ENCODE results near the gene TOP1.

The TOP1 gene

DNA sequence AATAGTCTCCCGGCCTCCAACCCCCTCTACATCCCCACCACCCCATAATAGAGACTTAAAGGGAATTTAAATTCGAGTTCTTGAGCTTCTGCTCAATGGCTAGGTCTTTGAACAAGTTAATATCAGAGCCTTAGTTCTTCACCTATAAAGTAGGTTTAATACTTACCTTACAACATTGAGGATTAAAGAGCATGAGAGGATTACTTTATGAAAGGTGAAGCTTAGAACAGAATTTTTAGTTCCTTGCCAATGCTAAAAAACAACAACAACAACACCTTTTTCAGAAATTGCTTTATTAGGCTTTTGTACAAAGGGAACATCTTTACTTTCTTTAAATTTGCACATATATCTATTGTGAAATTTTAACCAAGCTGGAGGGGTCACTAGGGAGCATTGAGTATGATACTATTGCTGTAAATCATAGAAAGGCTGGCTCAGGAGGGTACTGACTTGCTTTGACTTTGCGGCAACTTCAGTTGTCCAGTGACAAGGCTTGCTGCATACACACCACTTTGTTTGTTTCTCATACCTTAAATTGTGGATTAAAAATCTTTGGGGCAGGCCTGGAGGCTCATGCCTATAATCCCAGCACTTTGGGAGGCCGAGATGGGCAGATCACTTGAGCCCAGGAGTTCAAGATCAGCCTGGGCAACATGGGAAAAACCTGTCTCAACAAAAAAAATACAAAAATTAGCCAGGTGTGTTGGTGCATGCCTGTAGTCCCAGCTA lies 9.7 kb downstream of the TOP1 start:
- DNase-seq, result no peak

GRCh38 chr20:41038878-41039404 lies 10.3 kb downstream of the TOP1 start:
- no peak for DNase-seq

DNA sequence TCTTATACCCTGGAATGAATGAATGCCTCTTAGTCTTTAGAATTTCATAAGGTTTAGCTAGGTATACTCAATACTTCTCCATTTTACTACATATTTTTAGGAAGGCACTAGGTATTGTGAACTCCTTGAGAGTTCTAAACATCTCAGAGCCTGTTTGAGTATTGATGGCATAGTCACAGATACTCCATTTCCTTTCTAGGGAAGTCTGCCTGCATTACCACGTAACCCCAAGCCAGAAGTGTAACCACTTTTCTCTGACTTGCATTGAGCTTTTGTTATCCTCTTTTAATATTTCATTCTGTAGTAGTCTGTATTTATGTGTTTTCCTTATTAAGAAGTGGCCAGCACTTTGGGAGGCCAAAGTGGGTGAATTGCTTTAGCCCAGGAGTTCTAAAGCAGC lies 12.2 kb downstream of the TOP1 start:
- no peak for DNase-seq

DNA sequence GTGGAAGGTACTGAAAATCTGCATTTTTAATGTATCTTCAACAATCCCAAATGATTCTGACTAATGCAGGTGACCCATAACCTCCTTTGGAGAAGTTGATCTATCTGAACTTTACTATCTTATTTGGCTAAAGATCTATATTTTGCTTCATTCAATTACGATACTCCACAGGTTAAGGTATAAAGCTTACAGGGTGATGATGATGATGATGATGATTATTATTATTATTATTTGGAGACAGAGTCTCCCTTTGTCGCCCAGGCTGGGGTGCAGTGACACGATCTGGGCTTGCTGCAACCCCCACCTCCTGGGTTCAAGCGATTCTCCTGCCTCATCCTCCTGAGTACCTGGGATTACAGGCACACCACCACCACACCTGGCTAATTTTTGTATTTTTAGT lies 13.1 kb downstream of the TOP1 start:
- no peak for DNase-seq

GRCh38 chr20:41044409-41045062 lies 15.9 kb downstream of the TOP1 start:
- DNase-seq, result no peak

DNA sequence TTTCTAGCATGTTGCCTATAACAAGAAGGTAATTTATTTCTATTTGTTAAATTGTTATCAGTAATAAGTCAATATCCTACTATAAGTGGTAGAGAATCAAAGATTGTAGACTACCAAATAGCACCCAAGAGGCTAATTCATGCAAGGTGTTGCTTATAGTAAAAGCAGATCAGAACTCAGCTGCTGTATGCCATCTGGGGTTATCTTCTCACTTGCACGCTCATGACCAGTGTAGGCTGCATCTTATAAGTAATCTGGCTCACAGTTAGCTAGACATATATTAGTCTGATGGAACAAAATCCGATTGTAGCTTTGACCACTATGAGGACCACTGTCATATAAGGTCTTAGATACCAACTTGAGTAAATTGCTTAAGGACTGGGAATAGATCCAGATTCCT lies 17.0 kb downstream of the TOP1 start:
- no peak for DNase-seq

DNA sequence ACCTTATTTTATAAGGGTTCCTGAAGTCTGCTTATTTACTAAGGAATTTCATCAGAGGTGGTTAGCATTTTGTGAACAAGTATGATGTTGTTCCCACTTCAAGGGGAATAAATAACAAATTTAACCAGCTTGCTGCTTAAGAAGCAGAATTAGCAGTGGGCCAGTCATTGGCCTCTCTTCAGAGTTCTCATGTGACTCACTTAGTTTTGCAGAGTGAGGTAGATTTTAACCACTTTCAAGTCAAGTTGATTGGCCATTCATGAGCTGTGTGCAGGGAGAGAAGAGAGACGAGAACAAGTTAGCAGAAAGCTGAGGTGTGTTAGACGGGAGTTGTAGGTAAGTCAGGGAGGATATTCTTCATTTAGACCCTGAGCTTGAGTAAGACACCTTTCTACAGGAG lies 18.1 kb downstream of the TOP1 start:
- DNase-seq, result no peak

DNA sequence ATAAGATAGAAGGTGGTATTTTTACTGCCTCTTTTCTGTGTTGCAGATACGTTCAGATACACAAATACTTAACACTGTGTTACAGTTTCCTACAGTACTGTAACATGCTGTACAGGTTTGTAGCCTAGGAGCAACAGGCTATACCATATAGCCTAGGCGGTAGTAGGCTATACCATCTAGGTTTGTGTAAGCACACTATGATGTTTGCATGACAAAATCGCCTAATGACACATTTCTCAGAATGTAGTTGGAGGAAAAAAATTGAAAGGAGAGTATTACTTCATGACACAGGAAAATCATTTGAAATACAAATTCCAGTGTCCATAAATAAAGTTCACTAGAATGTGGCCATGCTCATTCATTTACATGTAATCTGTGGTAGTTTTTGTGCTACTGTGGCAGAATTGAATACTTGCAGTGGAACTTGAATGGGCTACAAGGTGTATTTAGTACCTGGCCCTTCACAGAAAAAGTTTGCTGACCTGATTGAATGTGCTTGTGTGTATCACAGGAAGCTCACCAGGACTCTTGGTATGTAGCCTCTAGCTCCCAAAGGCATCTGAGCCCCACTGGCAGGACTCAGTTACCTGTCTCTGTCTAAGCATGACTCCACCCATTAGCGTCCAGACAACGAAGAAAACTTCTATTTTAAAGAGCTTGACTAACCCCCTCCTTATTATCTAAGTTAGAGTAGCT lies 18.8 kb downstream of the TOP1 start:
- DNase-seq, result no peak

DNA sequence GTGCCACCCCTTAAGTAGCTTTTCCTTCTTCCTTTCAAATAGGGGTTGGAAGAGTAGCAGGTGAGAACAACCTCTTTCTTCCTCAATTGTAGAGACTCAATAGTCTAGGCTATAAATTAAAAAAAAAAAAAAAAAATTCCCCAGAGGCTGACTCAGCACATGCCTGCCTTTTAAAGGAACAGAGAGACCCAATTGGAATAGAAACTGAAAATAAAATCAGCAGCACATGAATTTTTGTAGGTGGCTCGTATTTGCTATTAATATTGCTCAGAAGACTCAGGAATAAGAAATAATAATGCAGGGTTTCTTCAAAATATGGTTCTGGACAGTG lies 19.3 kb downstream of the TOP1 start:
- DNase-seq, result no peak

- no peak for DNase-seq
Measured at GRCh38 chr20:41048461-41049301, 20.1 kb downstream of the TOP1 start.

- no peak for DNase-seq
Measured at GRCh38 chr20:41049451-41049850, 20.8 kb downstream of the TOP1 start.

- no peak for DNase-seq
Measured at GRCh38 chr20:41050361-41051008, 21.9 kb downstream of the TOP1 start.

DNA sequence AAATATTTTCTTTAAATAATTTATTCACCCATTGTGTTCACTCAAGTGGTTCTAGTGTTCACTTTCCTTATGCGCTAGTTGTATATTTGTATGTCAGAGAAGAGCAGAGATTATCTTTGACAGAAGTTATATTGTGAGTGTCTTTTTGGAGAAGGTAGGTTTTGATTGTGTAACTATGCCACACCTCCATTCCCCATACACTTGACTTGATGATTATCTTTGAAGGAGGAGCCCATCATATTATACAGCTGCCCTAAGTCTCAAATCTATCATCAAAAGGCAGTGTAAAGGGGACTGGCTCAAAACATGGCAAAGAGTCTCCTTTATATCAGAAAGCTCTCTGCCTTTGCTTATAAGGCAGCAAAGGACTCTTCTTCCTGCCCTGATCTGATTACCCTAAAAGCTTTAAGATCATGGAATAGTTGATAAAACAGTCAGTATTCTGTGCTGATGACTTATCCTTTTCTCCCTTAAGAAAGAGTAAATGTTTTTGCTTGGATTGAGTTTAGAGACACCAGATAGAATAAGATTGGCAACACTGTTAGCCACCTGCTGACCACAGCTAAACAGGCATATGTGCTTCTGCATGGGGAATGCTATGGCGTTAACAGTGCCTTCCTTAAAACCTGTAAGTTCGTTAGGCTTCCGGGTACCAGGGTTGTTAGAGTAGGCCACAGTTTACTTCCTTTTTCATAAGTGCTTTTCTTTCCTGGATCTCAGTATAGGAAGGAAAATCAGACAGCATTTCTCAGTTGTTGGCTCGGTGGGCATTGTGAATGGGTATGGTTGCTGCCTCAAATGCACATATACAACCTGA lies 22.6 kb downstream of the TOP1 start:
- DNase-seq, result no peak

DNA sequence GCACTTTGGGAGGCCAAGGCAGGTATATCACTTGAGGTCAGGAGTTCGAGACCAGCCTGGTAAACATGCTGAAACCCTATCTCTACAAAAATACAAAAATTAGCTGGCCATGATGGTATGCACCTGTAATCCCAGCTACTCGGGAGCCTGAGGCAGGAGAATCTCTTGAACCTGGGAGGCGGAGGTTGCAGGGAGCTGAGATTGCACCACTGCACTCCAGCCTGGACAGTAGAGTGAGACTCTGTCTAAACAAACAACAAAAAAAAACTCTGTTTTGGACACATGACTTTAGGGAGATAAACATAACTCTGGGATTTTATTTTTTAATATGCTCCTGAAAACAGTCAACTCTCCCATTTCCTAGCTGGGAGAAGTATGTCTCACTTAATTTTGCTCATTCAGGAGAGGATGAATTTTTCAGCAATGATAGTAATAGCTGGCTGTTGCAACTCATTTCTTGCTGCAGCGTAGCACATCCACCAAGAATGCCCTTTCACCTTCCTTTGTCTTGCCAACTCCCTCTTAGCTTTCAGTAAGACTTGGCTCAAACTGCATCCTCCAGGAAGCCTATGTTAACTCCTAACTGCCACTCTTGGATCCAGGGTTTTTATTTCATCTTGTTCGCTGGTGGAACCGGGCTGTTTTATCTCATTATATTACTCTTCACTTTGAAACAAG lies 24.3 kb downstream of the TOP1 start:
- no peak for DNase-seq

GRCh38 chr20:41054070-41054846 lies 25.6 kb downstream of the TOP1 start:
- DNase-seq, result no peak

DNA sequence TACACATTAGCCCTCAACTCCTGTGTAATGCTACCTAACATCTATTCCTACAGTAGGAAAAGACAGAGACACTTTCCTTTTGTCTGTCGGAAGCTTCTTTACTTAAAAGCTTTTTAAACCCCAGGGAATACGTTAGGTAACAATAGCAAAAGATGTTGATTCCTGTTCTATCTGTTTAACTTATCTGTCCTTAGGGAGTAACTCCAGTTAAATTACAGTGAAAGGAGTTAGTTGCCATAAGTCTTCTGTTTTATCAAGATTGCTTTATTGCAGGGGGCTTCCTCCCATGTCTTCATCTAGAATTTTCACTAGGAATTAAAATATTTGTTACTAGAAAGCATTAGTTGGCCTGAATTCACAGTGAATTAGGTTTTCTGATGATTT lies 26.2 kb downstream of the TOP1 start:
- no peak for DNase-seq

GRCh38 chr20:41055679-41056078 lies 27.1 kb downstream of the TOP1 start:
- no peak for DNase-seq

DNA sequence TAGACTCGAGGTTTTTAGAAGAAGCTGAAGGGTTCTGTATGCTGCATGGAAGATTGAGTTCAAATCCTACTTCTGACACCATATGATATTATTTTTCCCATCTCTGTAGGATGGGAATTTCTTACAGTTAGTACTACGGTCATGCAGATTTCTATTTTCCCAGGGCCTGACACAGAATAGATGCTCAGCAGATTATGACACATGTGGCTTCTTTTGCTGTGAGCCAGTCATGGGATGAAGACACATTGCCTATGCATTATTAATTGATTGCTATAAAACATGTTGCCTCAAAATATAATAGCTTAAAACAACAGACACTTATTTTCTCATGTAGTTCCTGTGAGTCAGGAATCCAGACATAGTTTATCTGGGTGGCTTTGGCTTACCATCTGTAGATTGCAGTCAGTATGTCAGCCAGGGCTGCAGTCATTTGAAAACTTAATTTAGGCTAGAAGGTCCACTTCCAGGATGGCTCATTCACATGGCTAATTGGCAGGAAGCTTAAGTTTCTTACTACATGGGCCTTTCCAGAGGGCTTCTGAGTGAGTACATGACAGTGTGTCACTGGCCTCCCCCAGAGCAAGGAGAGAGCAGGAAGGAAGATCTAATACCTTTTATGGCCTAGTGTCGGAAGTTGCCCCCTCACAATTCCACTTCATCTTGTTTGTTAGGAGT lies 29.5 kb downstream of the TOP1 start:
- no peak for DNase-seq
